ENCODE data around the gene CELA3B.
"Not testable (repeated sequence)": the region's sequence is repeated elsewhere in the genome, so short reads cannot be mapped to it uniquely, and the experiment has no call there.

GRCh38 chr1:21985893-21986292 lies 9.1 kb downstream of the CELA3B start:
- not testable (repeated sequence) for TF ChIP-seq CTCF (IDR thresholded peaks at IDR 0.05; ENCODE audit: insufficient read depth, low read length); SPI1 (IDR thresholded peaks at IDR 0.05; ENCODE audit: borderline replicate concordance, low read depth); POLR2AphosphoS5 (IDR thresholded peaks at IDR 0.05; ENCODE audit: low read depth)
- TF ChIP-seq, protein P1, sequence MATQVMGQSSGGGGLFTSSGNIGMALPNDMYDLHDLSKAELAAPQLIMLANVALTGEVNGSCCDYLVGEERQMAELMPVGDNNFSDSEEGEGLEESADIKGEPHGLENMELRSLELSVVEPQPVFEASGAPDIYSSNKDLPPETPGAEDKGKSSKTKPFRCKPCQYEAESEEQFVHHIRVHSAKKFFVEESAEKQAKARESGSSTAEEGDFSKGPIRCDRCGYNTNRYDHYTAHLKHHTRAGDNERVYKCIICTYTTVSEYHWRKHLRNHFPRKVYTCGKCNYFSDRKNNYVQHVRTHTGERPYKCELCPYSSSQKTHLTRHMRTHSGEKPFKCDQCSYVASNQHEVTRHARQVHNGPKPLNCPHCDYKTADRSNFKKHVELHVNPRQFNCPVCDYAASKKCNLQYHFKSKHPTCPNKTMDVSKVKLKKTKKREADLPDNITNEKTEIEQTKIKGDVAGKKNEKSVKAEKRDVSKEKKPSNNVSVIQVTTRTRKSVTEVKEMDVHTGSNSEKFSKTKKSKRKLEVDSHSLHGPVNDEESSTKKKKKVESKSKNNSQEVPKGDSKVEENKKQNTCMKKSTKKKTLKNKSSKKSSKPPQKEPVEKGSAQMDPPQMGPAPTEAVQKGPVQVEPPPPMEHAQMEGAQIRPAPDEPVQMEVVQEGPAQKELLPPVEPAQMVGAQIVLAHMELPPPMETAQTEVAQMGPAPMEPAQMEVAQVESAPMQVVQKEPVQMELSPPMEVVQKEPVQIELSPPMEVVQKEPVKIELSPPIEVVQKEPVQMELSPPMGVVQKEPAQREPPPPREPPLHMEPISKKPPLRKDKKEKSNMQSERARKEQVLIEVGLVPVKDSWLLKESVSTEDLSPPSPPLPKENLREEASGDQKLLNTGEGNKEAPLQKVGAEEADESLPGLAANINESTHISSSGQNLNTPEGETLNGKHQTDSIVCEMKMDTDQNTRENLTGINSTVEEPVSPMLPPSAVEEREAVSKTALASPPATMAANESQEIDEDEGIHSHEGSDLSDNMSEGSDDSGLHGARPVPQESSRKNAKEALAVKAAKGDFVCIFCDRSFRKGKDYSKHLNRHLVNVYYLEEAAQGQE (IDR thresholded peaks at IDR 0.05; ENCODE audit: insufficient replicate concordance, low read depth) = not testable (repeated sequence)
